Amniotic stem cell (primary cell): Measurements from ENCODE around the gene TNF.
A peak's percentile ranks its signal among the peaks of the same experiment; 100 is the strongest.
"Not testable (repeated sequence)": the region's sequence is repeated elsewhere in the genome, so short reads cannot be mapped to it uniquely, and the experiment has no call there.

Source experiments
- DNase-seq: peaks from one replicate; lab custom pipeline; 2025; lab: John Stamatoyannopoulos, UW

TNF gene

DNA sequence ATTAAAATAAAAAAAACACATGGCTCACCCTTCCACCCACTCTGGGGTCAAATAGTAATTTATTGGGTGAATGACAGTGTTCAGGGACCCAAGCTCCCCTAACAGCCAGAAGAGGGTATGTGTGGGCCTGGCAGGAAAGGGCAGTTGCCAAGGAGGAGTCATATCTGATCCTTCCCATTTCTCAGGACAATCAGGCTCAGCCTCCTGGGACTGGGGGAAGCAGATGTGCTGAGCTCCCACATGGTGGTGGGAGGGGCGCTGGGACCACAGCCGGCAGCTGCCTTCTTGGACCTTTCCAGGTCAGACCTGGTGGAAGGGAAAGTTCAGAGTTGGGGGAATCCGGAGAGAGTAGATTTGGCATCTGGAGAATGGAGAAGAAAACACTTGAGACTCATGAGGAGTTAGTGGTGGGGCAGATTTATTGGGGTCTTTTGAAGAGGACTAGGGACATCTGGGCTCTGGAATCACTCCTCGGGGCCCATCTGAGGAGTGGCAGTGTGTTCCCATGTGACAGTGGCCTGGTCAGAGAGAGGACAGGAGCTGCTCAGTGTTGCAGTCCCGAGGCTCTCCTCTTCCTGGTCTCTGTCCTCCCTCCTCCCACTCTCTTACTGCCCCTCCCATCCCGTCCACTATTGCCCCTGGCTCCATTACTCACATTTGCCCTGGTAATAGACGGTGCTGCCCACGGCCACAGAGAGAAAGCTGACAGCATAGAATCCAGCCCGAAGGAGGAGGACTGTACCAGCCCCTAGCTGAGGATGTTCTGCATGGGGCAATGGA lies 13.7 kb downstream of the TNF start:
- DNase-seq = no peak

DNA sequence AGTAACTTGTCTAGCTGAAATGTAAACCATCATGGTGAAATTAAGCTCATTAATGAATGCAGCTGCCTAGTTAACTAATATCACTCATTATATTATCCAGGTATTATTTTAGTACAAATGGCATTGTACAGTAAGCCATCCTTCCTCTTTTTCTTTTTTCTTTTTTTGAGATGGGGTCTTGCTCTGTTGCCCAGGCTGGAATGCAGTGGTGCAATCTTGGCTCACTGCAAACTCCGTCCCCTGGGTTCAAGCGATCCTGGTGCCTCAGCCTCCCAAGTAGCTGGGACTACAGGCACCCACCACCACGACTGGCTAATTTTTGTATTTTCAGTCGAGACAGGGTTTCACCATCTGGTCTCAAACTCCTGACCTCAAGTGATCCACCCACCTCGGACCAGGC lies 15.3 kb downstream of the TNF start:
- not testable (repeated sequence) for DNase-seq

DNA sequence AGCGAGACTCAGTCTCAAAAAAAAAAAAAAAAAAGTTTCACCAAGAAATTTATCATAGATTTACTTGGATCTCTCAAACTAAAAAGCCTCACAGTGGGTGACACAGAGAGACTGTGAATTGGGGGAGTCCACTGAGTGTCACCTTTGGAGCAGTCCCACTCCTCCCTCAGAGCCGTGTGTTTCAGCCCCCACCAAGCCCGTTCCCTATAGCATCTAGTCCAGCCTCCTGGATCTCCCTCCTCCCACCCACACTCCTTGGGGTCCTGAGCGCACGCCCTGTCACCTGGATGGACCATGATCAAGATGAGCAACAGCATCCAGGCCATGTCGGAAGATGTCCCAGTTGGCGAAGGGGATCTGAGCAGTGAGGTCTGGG lies 17.0 kb downstream of the TNF start:
- no peak for DNase-seq

DNA sequence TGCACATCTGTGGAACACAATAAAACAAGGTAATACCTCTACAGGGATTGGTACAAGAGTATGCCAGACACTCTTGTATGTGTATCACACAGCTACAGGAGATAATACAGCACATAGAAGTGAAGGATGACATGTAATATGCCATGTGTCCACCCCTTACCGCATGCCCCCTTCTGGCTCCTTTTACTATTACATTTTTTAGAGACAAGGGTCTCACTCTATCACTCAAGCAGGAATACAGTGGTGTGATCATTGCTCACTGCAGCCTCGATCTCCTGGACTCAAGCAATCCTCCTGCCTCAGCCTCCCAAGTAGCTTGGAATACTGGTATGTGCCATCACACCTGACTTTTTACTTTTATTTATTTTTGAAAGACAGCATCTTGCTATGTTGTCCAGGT lies 21.6 kb downstream of the TNF start:
- DNase-seq = no peak

DNA sequence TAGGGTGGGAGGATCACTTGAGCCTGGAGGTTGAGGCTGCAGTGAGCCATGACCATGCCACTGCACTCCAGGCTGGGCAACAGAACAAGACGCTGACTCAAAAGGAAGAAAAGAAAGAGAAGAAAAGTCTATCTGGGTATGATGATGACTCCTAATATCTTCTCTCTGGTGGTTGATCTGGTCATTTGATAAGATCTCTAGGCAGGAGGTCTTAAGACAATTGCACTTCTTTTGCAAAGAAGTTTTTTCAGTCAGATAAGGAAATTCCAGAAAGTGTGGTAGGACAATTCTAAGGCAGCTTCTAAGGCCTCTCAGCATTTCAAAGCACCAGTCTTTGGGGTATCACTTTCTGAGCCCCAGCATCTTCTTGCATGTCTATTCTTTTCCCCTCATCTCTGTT lies 32.0 kb downstream of the TNF start:
- DNase-seq = no peak

DNA sequence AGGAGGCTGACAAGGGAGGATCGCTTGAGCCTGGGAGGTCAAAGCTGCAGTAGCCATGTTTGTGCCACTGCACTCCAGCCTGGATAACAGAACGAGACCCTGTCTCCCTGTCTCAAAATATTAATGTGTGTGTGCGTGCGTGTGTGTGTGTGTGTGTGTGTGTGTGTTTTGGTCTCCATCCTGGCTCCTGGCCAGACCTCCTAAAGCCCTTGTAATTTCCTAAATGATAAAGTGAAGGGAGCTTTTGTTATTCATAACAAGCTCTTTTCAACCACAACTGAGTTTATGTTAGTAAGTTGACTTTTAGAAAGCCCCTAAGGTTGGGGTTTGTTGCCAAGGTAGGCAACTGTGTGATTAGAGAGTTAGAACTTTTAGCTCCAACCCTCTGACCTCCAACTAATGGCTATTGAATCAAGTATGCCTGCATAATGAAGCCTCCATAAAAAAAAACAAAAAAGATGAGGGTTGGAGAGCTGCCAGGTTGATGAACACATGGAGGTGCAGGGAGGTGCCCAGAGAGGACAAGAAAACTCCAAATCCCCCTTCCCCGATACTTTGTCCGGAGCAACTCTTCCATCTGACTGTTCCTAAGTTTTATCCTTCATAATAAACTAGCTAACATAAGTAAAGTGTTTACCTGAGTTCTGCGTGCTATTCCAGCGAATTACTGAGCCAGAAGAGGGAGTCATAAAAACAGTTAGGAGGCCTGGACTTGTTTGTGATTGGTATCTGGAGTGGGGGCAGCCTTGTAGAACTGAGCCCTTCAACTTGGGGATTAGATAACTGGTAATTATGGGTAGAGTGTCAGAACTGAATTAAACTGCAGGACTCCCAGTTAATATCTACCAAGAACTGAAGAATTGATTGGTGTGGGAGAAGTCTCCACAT lies 34.4 kb downstream of the TNF start:
- DNase-seq = no peak

DNA sequence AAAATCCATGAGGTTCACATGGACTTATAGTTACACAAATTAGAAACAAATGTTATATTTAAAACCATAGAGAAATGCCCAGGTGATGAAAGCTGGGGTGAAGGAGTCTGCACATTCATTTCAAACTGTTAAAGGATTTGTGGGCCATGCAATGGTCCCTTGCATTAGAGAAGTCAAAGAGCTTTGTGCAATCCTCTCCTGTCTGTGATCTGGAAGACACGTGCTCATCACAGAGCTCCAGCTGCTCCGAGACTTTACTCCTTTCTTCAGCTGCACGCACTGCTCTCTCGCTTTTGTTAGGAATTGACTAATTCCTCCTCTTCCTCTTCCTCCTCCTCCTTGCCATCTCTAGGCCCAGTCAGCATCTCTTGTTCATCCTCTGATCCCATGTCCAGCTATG lies 35.6 kb downstream of the TNF start:
- no peak for DNase-seq

DNA sequence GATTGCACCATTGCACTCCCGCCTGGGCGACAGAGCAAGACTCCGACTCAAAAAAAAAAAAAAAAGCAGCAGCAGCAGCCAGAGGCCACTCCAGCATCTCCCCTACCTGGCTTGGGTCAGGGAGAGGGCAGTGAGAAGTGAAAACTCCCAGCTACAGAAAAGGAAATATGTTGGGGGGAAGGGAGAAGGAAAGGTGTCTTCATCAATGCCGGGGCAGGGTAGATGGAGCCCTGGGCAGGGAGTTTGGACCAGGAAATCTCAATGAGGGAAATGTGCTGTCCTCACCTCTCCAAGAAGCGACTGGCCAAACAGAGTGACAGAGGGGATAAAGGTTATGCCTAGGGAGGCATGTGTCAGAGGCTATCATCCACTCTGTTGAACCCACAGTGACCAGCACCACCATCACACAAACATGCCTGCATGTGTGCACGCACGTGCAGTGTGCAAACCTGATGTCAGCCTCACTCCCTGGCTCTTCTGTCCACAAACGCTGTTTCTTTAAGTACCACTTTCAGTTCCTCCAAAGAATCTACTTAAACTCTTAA lies 38.8 kb downstream of the TNF start:
- no peak for DNase-seq

DNA sequence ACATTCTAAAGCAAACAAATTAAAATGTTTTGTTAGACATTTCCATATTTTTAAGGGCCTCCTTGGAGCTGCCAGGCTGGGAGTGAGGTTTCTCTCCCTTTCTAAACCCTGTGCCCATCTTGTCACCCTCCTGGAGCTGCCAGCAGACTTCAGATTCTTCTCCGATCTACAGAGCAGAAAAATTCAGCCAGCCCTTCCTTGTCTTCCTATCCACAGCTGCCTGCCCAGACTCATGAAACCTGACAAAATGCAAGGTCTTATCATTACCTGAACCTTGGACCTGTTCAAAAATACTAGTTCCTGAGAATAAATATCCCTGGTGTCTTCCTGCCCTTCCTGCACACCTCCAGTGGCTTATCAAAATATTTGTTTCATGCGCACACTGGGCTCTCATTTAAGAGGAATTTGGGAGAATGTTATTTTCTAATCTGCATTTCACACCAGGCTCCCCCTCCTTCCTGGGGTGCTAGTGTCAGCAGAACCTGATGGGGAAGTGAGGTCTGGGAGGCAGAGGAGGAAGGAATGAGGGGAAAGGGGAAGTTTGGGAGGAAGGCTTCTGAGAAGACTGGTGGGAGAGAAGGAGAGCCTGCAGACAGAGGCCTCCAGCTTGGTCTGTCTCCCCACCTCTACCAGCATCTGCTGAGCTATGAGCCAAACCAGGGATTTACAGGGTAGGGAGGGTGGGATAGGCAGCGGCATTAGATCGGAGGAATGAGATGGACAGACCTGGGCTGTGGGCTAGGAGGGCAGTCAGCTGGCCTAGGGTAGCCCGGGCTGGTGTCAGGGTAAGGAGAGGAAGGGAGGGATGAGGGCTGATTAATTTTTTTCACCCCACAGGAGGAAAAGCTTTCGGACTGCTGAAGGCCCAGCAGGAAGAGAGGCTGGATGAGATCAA lies 39.6 kb downstream of the TNF start, which contains the start of gene AIF1:
Gene AIF1, plus strand, starts transcription at position 551 of the 895 bp plus-strand sequence. Its CDS starts 96 bp downstream, at position 647.
- DNase-seq = no peak

DNA sequence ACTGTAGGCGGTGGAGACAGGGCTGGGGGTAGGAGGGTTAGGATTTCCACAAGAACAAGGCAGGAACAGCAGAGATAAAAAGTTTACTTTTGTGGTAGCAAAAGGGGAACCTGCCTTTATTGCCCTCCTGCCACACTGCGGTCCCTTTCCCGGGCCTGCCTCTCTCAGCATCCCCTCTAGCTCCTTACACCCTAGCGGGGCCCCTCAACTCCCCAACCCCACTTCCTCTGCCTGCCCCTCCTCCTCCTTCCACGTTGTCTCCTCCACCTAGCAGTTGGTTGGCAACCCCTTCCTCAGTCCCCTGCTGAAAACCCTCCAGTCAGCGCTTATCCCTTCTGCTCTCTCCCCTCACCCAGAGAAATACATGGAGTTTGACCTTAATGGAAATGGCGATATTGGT lies 40.4 kb downstream of the TNF start:
- DNase-seq = no peak

DNA sequence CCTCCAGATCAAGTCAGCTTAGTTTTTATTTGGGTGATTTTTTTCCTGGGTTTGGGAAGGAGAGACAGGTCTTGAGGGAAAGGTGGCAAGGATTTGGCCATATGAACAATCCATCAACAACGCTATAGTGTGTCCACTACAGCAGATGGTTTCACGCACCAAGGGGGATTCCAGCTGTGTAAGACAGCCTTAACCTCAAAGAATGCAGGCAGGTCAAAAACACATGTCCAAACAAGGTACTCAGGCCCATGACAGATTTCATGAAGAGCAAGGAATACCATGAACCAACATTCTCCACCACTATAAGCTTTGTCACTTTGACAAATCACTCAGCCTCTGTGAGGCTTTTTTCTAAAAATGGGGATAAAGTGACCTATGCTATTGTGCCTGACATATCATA lies 41.6 kb downstream of the TNF start:
- DNase-seq = no peak

DNA sequence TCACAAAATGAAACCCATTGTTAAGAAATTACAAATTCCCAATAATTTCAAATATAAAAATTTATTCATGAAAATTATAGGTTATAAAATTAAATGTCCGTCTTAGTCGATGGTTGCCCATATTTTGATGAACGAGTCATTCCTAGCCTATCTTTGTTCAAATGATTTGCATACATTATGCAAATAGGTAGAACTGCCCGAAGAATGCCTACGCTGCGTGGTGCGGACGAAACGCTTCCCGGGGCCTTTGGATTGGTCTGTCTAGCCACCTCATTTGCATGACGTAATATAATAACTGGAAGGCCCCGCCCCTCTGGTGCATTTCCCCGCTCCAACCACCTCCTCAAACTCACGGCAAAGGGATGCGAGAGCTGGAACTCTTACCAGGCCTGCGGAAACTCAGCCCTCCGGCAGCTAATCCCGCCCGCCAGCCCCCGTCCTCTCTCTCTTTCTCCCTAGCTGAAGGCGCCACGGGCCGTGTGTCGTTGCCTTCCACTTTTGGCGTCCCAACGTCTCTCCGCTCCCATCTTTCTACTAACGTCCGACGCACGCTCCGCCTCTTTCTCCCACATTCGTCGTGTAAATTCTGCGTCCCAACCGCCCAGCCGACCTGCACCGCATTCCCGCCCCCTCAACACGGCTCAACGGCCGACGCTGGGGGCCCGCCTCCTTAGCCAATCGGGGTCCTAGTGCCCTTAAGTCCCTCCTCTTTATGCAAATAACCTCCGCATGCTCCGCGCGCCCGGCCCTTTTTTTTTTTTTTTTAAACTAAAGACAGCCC lies 44.6 kb downstream of the TNF start:
- DNase-seq = peak; percentile 99

DNA sequence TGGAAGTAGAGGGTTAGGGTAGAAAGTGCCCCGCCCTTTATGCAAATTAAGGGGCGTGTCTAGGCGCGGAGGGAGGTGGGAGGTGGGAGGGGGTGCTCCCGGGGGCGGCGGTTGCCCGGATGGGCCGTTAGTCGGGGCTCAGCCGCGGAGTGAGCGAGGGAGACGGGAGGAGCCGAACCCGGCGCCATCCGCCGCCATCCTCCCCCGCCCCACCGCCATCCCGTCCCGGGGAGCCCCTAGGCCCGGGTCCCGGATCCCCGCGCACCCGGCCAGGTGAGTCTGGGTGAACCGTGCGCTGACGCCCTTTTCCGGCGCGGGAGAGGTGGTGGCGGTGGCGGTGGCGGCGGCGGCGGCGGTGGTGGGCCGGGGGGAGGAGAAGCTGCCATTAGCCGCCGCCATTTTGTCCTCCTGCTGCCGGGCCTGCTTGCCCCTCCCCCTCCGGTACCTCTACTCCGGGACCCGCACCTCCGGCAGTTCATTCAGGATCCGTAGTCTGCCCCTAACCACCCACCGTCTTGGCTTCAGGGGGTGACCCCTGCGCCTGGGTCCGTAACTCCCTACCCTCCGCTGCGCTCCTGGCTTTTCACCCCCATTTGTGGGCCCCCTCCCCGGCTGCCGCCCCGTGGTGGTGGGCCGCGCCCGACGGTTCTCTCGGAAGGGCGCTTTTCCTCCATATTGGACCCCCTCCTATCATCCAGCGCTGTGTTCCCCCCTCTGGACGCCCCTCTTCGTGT lies 45.4 kb downstream of the TNF start, which contains the start of gene PRRC2A:
Gene PRRC2A, plus strand, starts transcription at position 130 of the 734 bp plus-strand sequence. CDS start 2,075 bp downstream, outside the sequence.
- no peak for DNase-seq

DNA sequence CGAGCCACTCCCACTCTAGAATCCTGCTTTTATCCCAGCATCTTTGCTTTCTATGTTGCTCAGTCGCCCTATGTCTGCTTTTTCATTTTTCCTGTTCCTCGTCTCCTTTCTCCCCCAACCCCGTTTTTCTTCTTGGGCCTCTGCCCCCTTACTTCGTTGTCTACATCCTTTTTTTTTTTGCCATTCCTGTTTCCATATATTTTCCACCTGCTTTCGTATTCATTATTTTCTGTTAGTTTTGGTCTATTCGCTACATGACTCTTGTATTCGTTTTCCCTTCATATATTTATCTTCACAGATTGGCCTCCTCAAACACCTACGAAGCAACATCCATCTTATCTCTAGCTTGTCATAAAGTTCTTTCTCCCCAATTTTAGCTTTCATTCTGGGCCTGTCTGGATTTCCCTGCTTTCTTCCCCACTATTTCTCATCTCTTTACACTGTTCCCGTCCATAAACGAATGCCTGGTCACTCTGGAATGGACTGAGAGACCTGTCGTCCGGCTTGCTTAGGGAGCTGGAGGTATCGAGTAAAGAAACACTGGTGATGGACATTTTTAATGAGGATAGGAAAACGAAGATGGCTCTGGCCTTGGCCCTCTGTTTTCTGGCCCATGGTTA lies 46.1 kb downstream of the TNF start:
- DNase-seq = no peak

DNA sequence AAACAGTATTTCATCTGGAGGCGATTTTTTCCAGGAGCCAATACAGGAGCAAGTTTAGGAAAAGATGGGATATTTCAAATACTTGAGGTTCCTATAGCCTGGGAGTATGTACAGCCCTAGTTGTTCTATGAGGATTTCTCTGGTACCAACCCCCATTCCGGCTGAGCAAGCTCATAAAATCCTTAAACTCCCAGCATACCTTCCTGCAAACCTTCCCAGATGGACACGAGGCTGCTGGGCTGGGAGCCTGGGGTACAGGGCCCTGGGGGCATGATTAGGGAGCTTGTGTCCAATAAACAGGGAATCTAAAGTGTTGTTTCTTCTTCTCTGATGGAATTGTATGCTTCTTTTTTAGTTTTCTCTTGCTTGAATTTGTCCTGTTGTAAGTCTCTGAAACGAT lies 46.6 kb downstream of the TNF start:
- DNase-seq = no peak

DNA sequence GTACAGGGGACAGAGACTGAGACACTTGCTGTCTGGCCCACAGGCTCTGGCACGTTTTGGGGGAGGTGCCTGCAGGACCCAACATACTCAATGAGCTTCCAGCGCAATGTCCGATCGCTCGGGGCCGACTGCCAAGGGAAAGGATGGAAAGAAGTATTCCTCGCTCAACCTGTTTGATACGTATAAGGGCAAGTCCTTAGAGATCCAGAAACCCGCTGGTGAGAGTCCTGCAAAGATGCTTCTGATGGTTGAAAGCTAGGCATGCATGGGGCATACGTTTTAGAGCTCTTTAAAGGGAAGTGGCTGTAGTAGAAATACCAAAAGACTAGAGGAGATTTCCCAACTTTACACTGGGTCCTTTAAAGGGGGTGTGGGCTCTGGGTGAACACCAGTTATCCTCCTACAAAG lies 47.3 kb downstream of the TNF start:
- no peak for DNase-seq

DNA sequence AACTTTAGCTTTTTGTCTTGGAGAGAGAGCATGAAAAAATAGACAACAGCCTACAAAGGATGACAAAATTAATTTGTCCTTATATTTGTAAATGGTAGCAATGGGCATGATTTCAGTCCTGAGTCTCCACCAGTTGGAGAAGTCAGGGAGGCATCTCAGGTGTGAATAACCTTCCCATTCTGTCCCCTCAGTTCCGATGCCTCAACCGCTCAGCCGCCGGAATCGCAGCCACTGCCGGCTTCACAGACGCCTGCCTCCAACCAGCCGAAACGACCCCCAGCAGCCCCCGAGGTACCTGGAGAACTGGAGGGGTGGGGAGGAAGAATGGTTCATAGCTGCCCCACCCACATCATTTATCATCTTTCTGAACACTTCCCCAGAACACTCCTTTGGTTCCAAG lies 48.7 kb downstream of the TNF start:
- no peak for DNase-seq

DNA sequence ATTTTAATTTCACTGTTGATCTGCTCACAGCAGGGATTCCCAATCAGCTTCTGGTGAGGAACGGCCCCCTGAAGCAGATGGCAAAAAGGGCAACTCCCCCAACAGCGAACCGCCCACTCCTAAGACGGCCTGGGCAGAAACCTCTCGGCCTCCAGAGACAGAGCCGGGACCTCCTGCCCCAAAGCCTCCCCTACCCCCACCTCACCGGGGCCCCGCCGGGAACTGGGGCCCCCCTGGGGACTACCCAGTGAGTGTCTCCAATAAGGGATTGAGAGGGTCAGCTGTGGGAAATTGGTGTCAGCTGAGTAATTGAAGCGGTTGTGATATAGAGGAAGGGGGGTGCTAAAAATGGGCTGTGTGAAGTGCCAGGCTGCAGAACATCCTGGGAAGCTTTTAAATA lies 51.6 kb downstream of the TNF start:
- DNase-seq = no peak

DNA sequence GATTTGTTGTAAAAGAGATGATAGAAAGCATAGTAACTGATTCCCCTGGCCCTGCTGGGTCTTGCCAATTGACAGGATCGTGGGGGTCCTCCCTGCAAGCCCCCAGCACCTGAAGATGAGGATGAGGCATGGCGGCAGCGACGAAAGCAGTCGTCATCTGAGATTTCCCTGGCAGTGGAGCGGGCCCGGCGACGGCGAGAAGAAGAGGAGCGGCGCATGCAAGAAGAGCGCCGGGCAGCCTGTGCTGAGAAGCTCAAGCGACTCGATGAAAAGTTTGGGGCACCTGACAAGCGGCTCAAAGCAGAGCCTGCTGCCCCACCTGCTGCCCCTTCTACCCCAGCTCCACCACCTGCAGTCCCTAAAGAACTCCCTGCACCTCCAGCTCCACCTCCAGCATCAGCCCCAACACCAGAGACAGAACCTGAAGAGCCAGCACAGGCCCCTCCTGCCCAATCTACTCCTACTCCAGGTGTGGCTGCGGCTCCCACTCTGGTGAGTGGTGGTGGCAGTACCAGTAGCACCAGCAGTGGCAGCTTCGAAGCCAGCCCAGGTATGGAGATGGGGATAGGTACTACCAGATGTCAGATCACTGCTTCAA lies 52.4 kb downstream of the TNF start:
- no peak for DNase-seq
